ENCODE measurements around the gene ACIN1. TPM values are rescaled to one million over a fixed set of nuclear protein-coding genes. Genes with fewer than 3 reads are reported as not detected.
A peak's percentile ranks its signal among the peaks of the same experiment; 100 is the strongest.

ACIN1 gene
- total and polyA plus RNA-seq, 2 of the 8 experiments (the other 6 are each of a cell fraction or from before 2014, with no cell fraction given) = 132 to 233 TPM

GRCh38 chr14:23076785-23077408 is 18.0 kb downstream of the ACIN1 start:
- no peak overlapping the region for H3K4ac ChIP-seq (replicated peaks; ENCODE audit: insufficient read length, low read depth, low read length)
- H3K23me2 ChIP-seq (ENCODE audit: low read depth, low read length) = no peaks in the 10 kb centered on the region; the same call in 1 of the 2 replicates
- CTCF ChIA-PET (ENCODE audit: partially characterized antibody) = interaction anchor here (0.8 to 4.7 kb wide), 38 partner anchors 9 to 303 kb away, joined by 3 to 56 read pairs (median 4); partner anchors contain the start of genes ACIN1, C14orf119, PABPN1 and PSMB11
- H4K5ac ChIP-seq (ENCODE audit: insufficient read length, low read depth, low read length) = no peak overlapping the region
- peaks cover under 1 to 10% (median 5%) of the 10 kb centered on the region in 4 experiments; a peak in 6 of 7 replicates for H3K4me1 ChIP-seq (replicated peaks in 1 of 4; ENCODE audit: control insufficient read depth in 3 of 4, insufficient read depth in 4 of 4, low read length in 3 of 4)
- H3K56ac ChIP-seq (replicated peaks; ENCODE audit: insufficient read length, low read depth, low read length) = no peak overlapping the region
- no peak overlapping the region for H3K4me2 ChIP-seq (ENCODE audit: insufficient read depth in 1 of 2, low read depth in 2 of 2, low read length in 2 of 2)
- no peak overlapping the region for H2AK5ac ChIP-seq (ENCODE audit: low read depth, low read length)
- no peaks in the 10 kb centered on the region for H3K27me3 ChIP-seq (replicated peaks in 1 of 4; ENCODE audit: control insufficient read depth in 3 of 4, extremely low read depth in 1 of 4, insufficient read depth in 3 of 4, low read length in 3 of 4)
- peaks cover 1 to 12% of the 10 kb centered on the region in 2 experiments for H4K20me1 ChIP-seq (replicated peaks in 1 of 2; ENCODE audit: control insufficient read depth in 1 of 2, insufficient read depth in 2 of 2, low read length in 2 of 2)
- no peak for DNase-seq (ENCODE audit: low read depth in 1 of 2, low spot score in 2 of 2)
- H3K4me3 ChIP-seq (ENCODE audit: extremely low read depth in 1 of 4, insufficient read depth in 2 of 4, low read depth in 3 of 4, low read length in 4 of 4) = no peak overlapping the region
- no peak overlapping the region for H3K23ac ChIP-seq (ENCODE audit: insufficient read length)
- H2BK12ac ChIP-seq (ENCODE audit: low read depth, low read length) = no peak overlapping the region
- no peak overlapping the region for H3K9ac ChIP-seq (replicated peaks in 1 of 4; ENCODE audit: extremely low read depth in 1 of 4, low read depth in 3 of 4, low read length in 3 of 4)
- POLR2A ChIA-PET (ENCODE audit: partially characterized antibody) = interaction anchor here (0.8 to 4.6 kb wide), 9 partner anchors 8 to 120 kb away, joined by 3 to 24 read pairs (median 4); partner anchors contain the start of genes ACIN1, C14orf119 and HAUS4
- no peak overlapping the region for H4K91ac ChIP-seq (replicated peaks; ENCODE audit: insufficient read length, low read length)
- no peak overlapping the region for H4K8ac ChIP-seq (ENCODE audit: extremely low read depth, insufficient read depth, low read length)
- 80% methylated on average over 5 of the region's 5 CpGs; no CpG with 5 or more reads in 1 of the 2 experiments for WGBS, 2 experiments (ENCODE audit: extremely low coverage in 1 of 2, insufficient coverage in 1 of 2, insufficient read length in 1 of 2, insufficient replicate concordance in 2 of 2, low coverage in 1 of 2, low lambda C conversion rate in 2 of 2, missing lambda C conversion rate in 1 of 2)
- H3K9me3 ChIP-seq (ENCODE audit: insufficient read depth in 2 of 2, low read depth in 1 of 2, low read length in 1 of 2) = no peaks in the 10 kb centered on the region; a peak in 1 of 4 replicates
- H2BK120ac ChIP-seq (replicated peaks; ENCODE audit: low read depth, low read length) = no peak overlapping the region
- peaks cover 4 to 10% of the 10 kb centered on the region in 2 experiments; a peak in 1 of 4 replicates for H3K79me2 ChIP-seq (ENCODE audit: control insufficient read depth in 1 of 2, insufficient read depth in 2 of 2, low read length in 2 of 2)
- peaks cover 34 to 83% (median 66%) of the 10 kb centered on the region in 4 experiments for H3K36me3 ChIP-seq (ENCODE audit: control insufficient read depth in 2 of 4, insufficient read depth in 4 of 4, low read length in 3 of 4)
- no peak overlapping the region for H2BK20ac ChIP-seq (ENCODE audit: low read length)
- H2AFZ ChIP-seq (ENCODE audit: low read length) = no peak overlapping the region
- no peak overlapping the region for H2BK5ac ChIP-seq (ENCODE audit: low read depth, low read length)
- H3K79me1 ChIP-seq (ENCODE audit: low read depth, low read length) = no peaks in the 10 kb centered on the region
- peak; percentile 68 for FAIRE-seq
- no peak overlapping the region for H2BK15ac ChIP-seq (ENCODE audit: low read length)
- H3K14ac ChIP-seq (ENCODE audit: insufficient read length) = no peak overlapping the region
- no peak overlapping the region for H3K27ac ChIP-seq (ENCODE audit: low read depth, low read length)
- no peak overlapping the region for H3K18ac ChIP-seq (ENCODE audit: extremely low read depth, low read length)
- TF ChIP-seq TAF7 (optimal IDR thresholded peaks at IDR 0.05; ENCODE audit: borderline replicate concordance, low read depth, low read length) (no peak), BRCA1 (IDR thresholded peaks at IDR 0.05; ENCODE audit: low read depth, low read length) (no peak), KDM1A (IDR thresholded peaks at IDR 0.05; ENCODE audit: borderline replicate concordance, low read length) (no peak), RAD21 (IDR thresholded peaks at IDR 0.05 in 1 of 2, conservative IDR thresholded peaks at IDR 0.05 in 1 of 2; ENCODE audit: low read depth in 2 of 2, low read length in 2 of 2) (peak; percentile 41 to 53), ATF3 (IDR thresholded peaks at IDR 0.05; ENCODE audit: insufficient read depth, low read depth, low read length) (no peak), E2F6 (IDR thresholded peaks at IDR 0.05) (no peak), JUND (IDR thresholded peaks at IDR 0.05; ENCODE audit: low read length) (no peak), USF2 (IDR thresholded peaks at IDR 0.05; ENCODE audit: low read length) (no peak), BCL11A (IDR thresholded peaks at IDR 0.05; ENCODE audit: low read depth in 2 of 2, low read length in 2 of 2) (no peak)
